D341Med (cell line): ENCODE measurements around the gene SLC25A3.
"Not testable (repeated sequence)": the region's sequence is repeated elsewhere in the genome, so short reads cannot be mapped to it uniquely, and the experiment has no call there.

Experiments
- DNase-seq: peaks from one replicate; pipeline ENCODE4 v3.0.0; 2012; ENCODE audit warnings: low spot score

The SLC25A3 gene

GRCh38 chr12:98595243-98595988, 1.9 kb downstream of the SLC25A3 start:
- no peak for DNase-seq

DNA sequence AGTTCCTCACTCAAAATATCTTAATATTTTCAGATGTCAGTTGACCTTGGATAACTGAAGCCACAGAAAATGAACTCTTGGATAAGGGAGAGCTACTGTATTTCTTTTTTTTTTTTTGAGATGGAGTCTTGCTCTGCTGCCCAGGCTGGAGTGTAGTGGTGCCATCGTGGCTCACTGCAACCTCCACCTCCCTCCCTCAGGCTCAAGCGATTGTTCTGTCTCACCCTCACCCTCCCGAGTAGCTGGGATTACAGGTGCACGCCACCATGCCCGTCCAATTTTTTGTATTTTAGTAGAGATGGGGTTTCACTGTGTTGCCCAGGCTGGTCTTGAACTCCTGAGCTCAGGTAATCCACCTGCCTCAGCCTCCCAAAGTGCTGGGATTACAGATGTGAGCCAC, 3.8 kb downstream of the SLC25A3 start:
- not testable (repeated sequence) for DNase-seq

- DNase-seq, result no peak
Observed at GRCh38 chr12:98601924-98602323, 8.4 kb downstream of the SLC25A3 start.

DNA sequence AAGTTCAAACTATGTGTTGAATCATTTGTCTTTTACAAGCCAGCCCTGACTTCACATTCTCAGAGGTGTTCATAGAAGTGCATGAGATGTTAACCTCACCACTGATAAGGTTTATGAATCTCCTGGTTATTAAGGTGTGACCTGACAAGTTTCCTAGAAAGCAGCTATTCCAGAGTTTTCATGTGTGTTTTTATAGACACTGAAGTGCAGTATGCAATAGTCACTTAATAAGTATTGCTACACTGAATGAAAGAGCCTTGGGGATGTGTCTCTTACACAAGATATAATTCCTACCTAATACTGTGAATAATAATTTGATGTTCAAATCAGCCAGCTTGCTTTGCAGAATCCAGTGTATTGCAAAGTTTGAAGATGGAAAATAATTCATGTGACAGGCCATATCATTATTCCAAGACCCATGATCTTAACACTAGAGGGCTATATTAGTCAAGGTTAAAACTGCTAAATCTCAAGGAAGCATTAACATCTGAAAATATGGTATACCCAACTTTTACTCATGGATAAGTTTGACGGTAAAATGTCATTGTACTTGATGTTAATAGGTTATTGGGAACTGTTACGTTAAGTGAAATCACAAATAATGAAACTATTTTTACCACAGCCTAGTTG, 13.0 kb downstream of the SLC25A3 start:
- DNase-seq, result no peak

- DNase-seq, result no peak
Observed at GRCh38 chr12:98610596-98610995, 17.1 kb downstream of the SLC25A3 start.

GRCh38 chr12:98612696-98613334, 19.3 kb downstream of the SLC25A3 start:
- no peak for DNase-seq

- no peak for DNase-seq
Observed at GRCh38 chr12:98618952-98619351, 25.5 kb downstream of the SLC25A3 start.

GRCh38 chr12:98635657-98636323, 42.3 kb downstream of the SLC25A3 start:
- DNase-seq, result no peak

- DNase-seq, result no peak
Observed at GRCh38 chr12:98637068-98637467, 43.6 kb downstream of the SLC25A3 start.

DNA sequence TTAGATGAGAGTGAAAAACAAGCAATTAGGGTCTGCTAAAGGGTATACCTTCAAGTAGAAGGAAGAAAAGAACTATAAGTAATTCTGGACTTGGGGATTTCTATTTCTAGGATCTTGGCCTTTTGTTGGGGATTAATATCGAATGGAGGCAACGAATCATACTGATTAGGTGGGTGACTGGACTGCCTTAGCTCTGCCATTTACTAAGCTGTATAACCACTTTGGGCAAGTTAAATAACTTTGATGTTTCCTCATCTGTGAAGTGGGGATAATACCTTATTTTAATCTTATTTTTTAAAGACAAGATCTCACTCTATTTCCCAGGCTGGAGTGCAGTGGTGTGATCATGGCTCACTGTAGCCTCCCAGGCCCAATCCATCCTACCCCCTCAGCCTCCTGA, 44.5 kb downstream of the SLC25A3 start:
- DNase-seq, result no peak

DNA sequence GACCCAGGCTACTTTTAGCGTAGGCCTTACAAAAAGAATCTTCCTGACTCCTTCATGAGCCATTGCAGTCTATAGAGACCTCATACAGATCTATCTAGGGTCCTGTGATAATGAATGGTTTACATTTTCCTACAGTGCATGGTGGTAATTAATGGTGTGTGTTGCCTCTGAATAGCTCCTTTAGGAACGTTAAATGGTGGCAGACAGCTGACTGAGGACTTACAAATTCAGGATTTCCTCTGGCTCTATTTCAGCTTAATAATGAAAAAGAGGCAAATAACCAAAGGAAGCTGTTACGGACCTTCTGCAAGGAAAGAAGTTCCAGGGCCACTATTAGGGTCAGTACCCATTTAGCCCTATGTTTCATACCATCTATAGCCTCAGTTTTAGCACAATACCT, 46.0 kb downstream of the SLC25A3 start:
- no peak for DNase-seq

- DNase-seq, result not testable (repeated sequence)
Observed at GRCh38 chr12:98642801-98643200, 49.3 kb downstream of the SLC25A3 start.

GRCh38 chr12:98644433-98644711, 50.9 kb downstream of the SLC25A3 start:
- DNase-seq, result no peak

GRCh38 chr12:98644712-98645571, 51.5 kb downstream of the SLC25A3 start, which contains the start of the genes APAF1 and IKBIP:
Gene APAF1 (plus strand): TSS chr12:98645290. CDS start chr12:98648360, 3,070 bp downstream.
Gene IKBIP (minus strand): TSS chr12:98644788. CDS start chr12:98644701, 87 bp downstream.
- DNase-seq, result peak; percentile 99

- DNase-seq, result no peak
Observed at GRCh38 chr12:98645572-98646067, 52.1 kb downstream of the SLC25A3 start.

DNA sequence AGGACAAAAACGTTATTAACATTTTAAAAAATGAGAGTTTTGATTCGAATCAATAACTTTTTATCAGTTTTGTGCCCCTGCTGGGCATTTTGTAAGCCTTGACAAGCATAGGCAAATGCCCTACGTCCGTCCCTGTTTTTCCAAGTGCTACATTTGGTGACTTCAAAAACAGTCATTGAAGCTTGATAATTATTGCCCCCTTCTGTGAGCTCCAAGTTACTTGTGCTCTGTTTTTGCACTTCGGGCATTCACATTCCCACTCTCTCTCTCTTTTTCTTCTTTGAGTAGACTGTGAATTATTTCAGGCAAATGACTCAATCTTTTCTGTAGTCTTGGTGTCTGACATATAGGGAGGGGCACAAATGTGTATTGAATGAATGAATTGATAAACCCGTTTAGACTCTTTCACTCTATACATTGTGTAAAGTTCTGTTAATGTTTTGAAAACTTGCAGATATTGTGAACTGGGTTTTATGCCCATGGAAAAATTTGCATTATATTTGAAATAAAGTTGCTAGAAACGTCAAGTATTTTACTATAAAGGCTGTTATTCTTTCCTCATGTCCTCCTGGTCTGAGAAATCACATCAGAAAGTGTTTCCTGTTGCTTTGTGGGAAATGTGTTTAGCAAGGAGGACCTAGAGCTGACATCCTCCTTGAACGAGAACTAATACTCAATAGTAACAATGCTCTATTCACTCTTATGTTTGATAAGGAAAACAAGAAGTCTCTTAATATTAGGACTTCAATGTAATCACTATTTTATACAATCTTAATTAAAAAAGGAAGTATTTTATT, 53.0 kb downstream of the SLC25A3 start:
- no peak for DNase-seq

GRCh38 chr12:98651328-98651727, 57.8 kb downstream of the SLC25A3 start:
- no peak for DNase-seq

DNA sequence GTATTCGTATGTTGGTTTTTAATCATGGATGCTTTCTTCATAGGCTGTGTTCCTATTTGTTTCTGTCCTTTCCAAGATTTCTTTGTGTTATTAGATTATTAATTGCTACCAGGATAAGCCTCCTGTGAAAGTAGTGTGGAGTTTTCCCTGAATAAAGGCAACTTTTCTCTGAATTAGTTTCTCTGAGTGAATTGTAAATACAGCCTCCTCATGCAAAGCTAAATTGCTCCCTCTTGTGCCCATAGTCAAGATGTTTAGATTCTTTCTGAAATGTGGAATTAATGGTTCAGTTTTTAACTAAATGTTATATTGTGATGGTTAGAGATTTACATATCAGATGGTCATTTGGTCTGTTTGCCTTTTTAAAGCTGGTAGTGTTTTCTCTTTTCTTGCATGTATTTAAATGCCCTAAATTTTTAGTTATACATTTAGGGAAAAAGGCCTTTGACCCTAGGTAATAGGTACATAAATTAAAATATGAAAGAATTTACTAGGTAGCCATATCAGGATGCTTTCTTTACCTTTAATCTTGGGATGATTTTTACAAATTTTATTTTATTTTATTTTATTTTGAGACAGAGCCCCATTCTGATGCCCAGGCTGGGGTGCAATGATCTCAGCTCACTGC, 60.5 kb downstream of the SLC25A3 start:
- DNase-seq, result peak; percentile 40
